Fibroblast of villous mesenchyme (primary cell): ENCODE measurements around the gene COMMD6. TPM values are rescaled to one million over a fixed set of nuclear protein-coding genes. Genes with fewer than 3 reads are reported as not detected.

Experiments used
- DNase-seq: peaks from one replicate; pipeline ENCODE4 v3.0.0-alpha.2; 2010; ENCODE audit warnings: low read depth
- H3K4me3 ChIP-seq: 2 replicates; pipeline ENCODE4 v1.5.1; 2011; ENCODE audit warnings: low read depth, mild to moderate bottlenecking, low read length
- CTCF ChIP-seq: IDR thresholded peaks from 2 replicates; pipeline ENCODE4 v1.5.1; 2012; ENCODE audit warnings: low read depth, mild to moderate bottlenecking, low read length; ENCODE audit not compliant: insufficient read depth
- total RNA-seq: library from RNA; depleted of rRNA; stranded (reverse); fragments of >200 nt; gene quantifications from 2 replicates; pipeline ENCODE4 v1.2.3, GENCODE V29; 2012

The COMMD6 gene
- total RNA-seq, 1 donor, result 77.3 TPM

- peak; percentile 26 for DNase-seq
- H3K4me3 ChIP-seq, result no peak overlapping the region
- TF ChIP-seq CTCF, result no peak
Observed at GRCh38 chr13:75494491-75494890, 43.1 kb downstream of the COMMD6 start.

- no peak for TF ChIP-seq CTCF
- no peak for DNase-seq
- H3K4me3 ChIP-seq, result no peak overlapping the region
Observed at GRCh38 chr13:75493156-75493555, 44.5 kb downstream of the COMMD6 start.

- DNase-seq, result peak; percentile 38
- TF ChIP-seq CTCF, result no peak
- H3K4me3 ChIP-seq, result no peak overlapping the region
Observed at GRCh38 chr13:75492389-75492788, 45.3 kb downstream of the COMMD6 start.

GRCh38 chr13:75491376-75491775, 46.3 kb downstream of the COMMD6 start:
- TF ChIP-seq CTCF, result no peak
- no peak for DNase-seq
- H3K4me3 ChIP-seq, result no peak overlapping the region

GRCh38 chr13:75489502-75490263, 48.0 kb downstream of the COMMD6 start:
- H3K4me3 ChIP-seq, result peak overlapping the region; percentile 43
- DNase-seq, result peak; percentile 89
- TF ChIP-seq CTCF, result no peak

- H3K4me3 ChIP-seq, result no peak overlapping the region
- DNase-seq, result no peak
- no peak for TF ChIP-seq CTCF
Observed at GRCh38 chr13:75486146-75487062, 51.2 kb downstream of the COMMD6 start.
